Measurements from ENCODE around the gene ST8SIA4.

DNA sequence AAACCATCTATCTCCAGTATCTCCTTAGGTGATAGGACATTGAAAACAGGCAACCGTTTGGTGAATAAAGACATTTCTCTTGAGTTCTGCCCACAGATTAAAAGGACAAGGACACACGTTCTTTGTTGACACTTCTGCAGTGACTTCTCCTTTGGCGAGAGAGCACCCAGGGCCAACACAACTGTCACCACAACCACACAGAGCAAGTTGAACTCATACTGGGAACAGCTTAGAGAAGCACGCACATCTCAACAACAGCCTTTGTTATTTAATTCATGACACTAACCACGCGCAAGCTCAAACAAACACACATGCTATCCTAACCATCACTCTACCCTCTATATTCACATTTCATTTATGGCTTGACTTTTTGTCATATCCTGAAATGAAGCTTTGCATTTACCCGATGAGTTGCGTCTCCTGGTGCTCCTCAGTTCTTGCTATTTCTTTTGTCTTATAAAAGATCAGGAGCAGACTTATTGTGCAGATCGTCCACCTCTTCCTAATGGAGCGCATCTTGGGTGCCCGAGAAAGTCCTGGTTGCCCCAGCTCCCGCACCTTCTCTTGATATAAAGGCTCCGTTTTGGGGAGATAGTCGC is 543 bp downstream of the ST8SIA4 start:
- TF ChIP-seq CTCF (IDR thresholded peaks at IDR 0.05), result no peak
- no peak for TF ChIP-seq POLR2AphosphoS5 (IDR thresholded peaks at IDR 0.05)
